Suppressor macrophage (primary cell): ENCODE data around the gene PIGV.

ENCODE experiments used
- DNase-seq, 4 experiments: peaks; one replicate each; pipeline ENCODE4 v3.0.0-alpha.2; 2020 to 2022

The PIGV gene

DNA sequence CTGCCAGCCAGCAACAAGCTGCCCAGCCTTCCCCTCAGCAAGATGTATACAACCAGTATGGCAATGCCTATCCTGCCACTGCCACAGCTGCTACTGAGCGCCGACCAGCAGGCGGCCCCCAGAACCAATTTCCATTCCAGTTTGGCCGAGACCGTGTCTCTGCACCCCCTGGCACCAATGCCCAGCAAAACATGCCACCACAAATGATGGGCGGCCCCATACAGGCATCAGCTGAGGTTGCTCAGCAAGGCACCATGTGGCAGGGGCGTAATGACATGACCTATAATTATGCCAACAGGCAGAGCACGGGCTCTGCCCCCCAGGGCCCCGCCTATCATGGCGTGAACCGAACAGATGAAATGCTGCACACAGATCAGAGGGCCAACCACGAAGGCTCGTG, 13.3 kb upstream of the PIGV start:
- DNase-seq = no peak

DNA sequence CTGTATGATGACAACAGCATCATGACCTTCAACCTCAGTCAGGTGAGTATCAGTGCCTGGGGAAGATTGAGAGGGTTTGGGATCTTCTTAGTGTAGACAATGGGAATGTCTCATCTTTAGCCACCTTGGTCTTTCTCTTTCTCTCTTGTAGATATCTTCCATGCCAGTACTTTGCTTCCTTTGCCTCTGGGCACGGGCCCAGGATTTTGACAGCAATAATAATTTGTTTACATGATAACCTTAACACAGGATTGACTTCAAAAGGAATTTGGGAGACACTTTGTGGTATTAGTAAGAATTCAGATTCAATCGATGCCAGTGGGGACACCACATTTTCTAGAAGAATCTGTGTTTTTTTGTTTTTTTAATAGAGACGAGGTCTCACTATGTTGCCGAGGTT, 12.1 kb upstream of the PIGV start:
- DNase-seq = no peak

DNA sequence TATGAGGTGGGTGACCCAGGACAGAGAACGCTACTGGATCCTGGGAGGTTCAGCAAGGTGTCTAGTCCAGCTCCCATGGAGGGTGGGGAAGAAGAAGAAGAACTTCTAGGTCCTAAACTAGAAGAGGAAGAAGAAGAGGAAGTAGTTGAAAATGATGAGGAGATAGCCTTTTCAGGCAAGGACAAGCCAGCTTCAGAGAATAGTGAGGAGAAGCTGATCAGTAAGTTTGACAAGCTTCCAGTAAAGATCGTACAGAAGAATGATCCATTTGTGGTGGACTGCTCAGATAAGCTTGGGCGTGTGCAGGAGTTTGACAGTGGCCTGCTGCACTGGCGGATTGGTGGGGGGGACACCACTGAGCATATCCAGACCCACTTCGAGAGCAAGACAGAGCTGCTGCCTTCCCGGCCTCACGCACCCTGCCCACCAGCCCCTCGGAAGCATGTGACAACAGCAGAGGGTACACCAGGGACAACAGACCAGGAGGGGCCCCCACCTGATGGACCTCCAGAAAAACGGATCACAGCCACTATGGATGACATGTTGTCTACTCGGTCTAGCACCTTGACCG, 8.6 kb upstream of the PIGV start:
- peak in 2 of 4 experiments; percentile 9 to 25 for DNase-seq

DNA sequence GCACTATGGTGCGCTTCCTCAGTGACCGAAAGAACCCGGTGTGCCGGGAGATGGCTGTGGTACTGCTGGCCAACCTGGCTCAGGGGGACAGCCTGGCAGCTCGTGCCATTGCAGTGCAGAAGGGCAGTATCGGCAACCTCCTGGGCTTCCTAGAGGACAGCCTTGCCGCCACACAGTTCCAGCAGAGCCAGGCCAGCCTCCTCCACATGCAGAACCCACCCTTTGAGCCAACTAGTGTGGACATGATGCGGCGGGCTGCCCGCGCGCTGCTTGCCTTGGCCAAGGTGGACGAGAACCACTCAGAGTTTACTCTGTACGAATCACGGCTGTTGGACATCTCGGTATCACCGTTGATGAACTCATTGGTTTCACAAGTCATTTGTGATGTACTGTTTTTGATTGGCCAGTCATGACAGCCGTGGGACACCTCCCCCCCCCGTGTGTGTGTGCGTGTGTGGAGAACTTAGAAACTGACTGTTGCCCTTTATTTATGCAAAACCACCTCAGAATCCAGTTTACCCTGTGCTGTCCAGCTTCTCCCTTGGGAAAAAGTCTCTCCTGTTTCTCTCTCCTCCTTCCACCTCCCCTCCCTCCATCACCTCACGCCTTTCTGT, 7.3 kb upstream of the PIGV start:
- DNase-seq = no peak

DNA sequence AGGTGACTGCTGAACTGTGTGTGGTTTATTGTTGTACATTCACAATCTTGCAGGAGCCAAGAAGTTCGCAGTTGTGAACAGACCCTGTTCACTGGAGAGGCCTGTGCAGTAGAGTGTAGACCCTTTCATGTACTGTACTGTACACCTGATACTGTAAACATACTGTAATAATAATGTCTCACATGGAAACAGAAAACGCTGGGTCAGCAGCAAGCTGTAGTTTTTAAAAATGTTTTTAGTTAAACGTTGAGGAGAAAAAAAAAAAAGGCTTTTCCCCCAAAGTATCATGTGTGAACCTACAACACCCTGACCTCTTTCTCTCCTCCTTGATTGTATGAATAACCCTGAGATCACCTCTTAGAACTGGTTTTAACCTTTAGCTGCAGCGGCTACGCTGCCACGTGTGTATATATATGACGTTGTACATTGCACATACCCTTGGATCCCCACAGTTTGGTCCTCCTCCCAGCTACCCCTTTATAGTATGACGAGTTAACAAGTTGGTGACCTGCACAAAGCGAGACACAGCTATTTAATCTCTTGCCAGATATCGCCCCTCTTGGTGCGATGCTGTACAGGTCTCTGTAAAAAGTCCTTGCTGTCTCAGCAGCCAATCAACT, 6.4 kb upstream of the PIGV start:
- no peak for DNase-seq

DNA sequence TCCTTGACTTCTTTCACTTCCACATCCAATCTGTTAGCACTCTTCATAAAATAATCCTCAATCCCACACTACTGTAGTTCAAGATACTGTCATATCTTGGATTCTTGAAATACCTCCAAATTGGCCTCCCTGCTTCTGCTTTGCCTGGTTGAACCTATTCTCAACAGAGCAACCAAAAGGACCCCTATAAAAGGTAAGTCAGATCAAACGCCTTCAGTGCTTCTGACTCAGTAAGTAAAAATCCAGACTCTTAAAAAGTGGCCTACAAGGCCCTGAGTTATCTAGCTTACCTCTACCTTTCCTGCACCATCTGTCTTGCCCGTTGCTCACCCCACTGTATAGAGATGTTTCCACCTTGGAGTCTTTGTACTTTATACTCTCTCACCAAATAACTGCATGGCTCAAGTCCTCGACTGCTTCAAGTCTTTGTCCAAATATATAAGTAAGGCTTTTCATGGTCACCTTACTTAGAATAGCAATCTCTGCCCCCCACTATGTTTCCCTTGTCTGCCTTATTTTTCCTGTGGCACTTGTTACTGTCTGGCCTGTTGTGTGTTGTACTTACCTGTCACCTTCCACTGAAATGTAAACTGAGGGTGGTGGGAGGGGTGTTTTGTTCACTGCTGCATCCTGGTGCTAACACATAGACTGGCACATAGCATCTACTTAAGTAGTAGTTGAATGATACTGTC, 5.1 kb upstream of the PIGV start:
- DNase-seq = no peak

DNA sequence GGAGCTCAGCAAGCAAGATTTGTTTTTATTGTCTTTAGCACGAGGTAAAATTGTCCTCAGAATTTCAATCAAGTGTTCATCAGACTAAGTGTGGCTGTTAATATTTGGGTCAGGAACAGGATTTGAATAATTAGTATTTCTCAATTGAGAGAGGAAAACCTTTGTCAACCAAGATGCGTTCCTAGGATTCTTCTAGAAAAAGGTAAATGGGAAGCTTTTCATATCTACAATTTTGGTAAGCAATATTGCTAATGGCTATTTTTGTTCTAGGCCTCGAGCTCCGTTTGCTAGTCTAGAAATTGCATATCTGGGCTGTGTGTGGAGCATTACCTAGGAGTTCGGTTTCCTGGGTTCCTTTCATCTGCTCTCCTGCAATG, 4.1 kb upstream of the PIGV start:
- DNase-seq = no peak

DNA sequence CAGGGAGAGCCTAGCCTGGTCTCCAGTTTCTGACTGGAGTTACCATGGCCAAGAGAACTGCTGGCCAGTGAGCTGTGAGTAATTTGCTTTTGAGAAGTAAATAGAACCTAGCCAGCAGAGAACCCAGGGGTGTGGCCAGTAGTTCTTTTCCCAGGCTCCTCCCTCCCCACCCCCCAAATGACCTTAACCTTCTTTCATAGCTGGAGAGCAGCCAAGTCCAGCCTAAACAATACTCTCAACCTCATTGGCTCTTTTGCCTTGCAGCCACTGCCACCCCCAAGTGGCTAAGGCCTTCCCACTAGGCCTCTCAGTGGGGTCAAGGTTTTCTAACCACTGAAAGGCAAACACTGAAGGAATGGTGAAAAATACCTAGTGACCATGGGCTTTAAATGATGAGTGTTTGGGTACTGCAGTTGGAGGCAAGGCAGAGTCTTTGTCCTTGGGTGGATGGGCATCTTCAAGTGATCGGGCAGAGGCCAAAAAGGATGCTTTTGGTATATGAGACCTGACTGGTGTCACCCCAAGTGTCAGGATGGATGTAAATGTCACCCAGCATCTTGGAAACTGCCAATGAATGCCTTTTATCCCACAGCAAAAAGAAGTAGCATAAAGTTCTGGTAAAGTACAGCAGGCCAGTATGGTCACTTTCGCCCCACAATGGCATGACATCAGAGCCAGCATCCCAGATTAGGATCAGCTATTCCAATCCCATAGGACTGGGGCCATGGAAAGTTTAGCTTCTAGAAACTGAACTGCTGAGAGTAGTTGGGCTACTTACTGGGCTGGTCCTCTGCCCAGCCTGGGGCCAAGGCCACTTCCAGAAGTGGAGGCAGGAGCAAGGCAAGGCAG, 3.5 kb upstream of the PIGV start:
- DNase-seq = peak in 3 of 4 experiments; percentile 34 to 56 (median 36)

DNA sequence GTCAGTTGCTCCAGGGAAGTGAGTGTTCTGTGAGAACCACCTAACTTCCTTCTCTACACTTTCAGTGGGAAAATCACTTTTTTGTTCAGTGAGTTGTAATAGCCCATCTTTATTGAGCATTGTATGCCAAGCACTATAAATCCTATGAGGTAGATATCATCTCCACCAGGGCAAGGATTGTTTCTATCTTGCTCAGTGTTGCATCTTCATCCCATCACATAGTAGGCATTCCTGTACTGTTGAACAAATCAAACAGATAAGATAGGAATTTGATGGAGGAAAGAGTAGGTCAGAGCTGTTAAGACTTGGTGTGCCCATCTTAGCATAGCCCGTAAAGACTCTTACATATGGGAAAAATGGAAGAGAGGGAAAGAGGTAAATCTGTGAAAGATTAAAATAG, 2.9 kb upstream of the PIGV start:
- DNase-seq = no peak

DNA sequence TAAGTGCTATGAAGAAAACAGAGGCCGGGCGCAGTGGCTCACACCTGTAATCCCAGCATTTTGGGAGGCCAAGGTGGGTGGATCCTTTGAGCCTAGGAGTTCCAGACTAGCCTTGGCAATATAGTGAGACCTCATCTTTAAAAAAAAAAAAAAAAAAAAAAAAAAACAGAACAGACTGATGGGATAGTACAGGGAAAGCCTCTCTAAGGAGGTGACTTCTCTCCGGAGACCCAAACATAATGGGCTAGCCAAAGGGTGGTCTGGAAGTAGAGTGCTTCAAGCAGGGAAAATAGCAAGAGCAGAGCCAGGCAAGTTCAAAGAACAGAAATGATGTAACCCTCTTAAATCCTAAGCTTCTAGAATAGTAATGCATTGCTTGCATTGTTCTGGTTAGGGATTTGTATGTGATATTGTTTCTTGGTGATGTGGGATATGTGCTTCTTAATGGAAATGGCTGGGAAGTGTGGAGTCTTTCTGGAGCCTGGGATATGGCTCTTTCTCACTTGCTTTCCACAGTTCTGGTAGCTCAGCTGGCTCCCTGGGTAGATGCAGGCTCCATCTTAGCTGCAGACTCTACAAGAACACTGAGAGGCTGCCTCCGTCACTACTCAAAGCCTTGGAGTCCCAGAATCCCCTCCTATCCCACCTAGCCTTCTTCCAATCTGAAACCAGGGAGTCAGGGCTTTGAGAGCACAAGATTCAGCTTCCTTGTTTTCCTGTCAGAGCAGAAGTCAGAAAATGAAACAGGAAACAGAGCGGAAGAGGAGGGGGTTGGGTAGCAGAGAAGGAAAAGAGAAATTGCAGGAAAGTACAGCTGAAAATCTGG, 1.9 kb upstream of the PIGV start:
- DNase-seq = peak; percentile 65 to 83 (median 82)

DNA sequence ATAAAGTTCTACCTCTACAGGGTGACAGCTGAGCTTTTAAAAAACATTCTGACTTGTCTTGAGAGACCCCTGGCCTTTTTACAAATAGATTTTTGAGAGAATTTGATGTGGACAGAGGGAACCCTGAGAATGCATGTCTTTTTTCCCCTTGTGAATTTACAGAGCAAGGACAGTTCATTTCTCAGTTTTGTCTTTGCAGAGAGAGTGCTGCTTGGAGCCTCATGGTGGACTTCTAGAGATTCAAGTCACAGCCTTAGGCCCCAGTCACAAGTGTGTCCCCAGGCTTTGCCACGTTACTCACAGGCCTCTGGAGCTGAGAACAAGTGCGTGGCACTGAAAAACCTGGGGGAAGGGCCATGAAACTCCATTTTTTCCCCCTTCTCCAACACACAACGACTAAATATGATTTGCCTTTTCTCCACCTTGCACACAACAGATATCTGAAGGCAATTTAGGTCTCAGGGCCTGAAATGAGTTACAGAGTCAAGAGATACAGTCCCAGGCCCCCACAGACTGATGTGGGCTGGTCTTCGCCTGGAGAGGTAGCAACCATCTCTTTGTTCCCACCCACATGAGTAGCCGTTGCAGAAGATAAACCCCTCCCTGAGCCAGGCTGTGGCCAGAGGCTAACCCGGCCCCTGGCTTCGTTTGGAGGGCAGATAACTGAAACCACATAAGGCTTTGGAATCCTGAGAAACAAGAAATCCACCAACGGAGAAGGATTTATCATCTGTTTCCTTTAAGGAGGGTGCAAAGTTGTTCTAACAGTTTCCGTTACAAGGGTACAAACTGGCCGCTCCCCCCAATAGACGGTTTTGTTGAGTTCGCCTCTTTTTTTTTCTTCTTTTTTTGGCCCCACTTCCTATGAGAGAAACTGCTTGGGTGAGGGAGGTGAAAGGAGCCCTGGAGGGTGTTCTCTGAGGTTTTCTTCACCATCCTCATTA, 1.0 kb upstream of the PIGV start:
- peak; percentile 42 to 78 (median 68) for DNase-seq

DNA sequence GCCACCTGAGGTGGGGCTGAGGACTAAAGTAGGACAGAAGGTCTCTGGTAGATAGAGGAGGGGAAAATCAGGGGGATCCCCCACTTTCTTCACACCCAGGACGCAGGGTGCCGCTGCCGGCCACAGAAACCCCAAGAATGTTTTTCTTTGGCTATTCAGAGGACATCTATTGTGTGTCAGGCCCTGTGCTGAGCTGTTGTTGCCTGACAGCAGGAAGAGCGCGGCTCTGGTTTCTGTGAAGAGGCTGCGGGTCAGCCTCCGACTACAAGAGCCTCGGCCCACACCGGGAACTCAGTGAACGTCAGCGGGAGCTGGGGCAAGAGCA, 407 bp upstream of the PIGV start:
- DNase-seq = peak in 1 of 4 experiments; percentile 23

DNA sequence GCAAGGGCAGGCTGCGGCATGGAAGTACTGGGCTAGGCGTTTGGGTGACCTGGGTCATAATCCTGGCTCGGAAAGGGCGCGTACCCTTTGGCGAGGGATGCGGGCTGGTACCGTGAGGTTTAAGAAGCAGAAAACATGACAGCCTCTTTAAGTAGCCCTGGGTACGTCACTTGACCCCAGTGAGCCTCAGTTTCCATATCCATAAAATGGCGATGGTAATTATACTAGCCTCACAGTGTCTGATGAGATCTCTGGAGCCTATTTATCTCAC, 700 bp downstream of the PIGV start:
- DNase-seq = peak in 2 of 4 experiments; percentile 24 to 29

DNA sequence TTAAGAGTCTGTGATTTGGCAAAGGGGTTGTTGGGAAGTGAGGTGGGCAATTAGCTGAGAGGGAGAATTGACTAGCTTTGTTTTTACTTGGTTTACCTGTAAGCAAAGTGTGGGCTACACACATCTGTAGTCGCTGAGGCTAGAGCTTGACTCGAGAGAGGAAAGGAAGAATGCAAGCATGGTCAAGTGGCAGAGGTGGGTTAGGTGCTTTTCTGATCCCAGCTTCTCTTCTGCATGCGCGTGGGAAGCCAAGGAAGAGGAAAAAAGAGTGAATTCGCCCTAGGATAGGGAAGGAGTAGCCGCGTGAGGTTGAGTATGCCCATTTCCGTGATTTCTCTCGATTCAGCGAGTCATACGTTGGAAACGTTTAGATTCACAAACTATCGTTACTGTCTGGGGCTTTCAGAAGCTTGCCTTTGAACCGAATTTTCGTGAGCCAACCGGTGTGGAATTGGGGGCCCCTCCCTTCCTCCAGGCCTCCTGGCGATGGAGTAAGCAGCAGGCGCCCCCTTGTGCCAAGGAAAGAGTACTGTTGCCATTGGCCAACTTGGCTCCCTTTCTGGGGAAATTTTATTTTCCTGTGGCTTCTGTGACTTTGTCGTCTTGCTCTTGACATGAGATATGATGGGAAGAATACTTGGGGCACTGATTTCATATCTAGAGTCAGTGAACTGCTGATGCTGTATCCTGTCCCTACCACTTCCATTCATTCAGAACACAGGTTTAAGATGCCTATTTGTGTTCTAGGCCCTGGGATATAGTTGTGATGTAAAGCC, 1.3 kb downstream of the PIGV start:
- peak; percentile 80 to 91 (median 87) for DNase-seq

DNA sequence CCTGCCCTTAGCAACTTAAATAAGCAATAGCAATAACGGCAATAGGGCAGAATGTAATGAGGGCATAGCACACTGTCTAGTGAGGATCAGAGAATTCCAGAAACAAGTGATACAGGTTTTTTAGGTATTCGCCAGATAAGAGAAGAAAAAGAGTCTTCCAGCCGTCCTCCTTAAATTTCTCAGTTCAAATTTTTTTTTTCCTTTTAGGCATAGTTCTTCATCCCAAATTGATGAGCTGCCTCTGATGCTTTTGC, 1.8 kb downstream of the PIGV start:
- DNase-seq = no peak

DNA sequence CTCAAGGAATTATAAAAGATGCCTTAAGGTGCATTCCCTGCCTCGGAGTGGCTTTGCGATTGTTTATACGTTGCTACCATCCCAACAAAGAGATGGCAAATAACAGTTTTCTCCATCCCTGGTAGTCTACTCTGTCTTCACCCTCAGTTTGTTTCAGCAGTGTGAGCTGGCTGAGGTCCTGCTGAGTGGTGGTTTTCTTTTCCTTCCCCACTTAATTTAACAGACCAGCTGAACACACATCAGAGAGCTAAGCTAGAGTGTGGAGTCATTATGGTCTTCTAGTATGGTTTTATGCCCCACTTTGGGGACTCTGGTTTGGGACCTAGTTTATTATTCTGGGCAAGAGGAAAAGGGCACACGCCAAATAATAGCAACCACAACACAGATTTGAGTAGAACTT, 2.2 kb downstream of the PIGV start:
- DNase-seq = no peak

DNA sequence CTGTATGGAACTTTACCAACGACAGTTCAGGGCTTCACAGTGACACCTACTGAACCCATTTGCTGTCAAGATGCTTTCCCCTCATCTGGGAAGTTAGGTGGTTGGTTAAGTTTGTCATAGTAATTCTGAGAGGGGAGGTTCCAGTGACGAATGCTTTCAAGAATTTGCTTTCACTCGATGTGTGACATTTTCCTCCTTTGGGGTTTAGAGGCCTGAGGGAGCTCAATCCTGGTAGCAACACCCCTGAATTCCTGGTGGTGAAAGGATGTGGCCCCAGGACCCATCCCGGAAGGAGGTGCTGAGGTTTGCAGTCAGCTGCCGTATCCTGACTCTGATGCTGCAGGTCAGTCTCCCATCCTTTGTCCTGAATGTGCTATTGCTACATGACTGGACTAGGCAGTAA, 2.8 kb downstream of the PIGV start:
- DNase-seq = no peak

DNA sequence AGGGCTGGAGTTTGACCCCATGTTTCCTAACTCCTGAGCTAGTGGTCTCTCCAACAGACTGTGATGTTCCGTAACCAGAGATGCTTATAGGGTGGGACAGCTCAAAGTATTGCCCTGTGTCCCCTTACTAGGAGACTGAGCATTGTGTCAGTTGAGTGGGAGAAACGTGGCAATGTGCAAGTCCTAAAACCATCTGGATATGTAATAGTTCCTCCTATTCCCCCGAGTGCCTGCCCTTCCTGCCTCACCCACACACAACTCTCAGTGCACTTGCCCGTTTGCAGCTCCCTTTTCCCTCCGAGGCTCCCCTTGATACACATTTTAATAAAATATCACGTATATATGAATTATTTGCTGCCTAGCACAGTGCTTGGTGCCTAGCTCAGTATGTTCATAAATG, 3.4 kb downstream of the PIGV start:
- peak in 3 of 4 experiments; percentile 54 to 65 (median 64) for DNase-seq

DNA sequence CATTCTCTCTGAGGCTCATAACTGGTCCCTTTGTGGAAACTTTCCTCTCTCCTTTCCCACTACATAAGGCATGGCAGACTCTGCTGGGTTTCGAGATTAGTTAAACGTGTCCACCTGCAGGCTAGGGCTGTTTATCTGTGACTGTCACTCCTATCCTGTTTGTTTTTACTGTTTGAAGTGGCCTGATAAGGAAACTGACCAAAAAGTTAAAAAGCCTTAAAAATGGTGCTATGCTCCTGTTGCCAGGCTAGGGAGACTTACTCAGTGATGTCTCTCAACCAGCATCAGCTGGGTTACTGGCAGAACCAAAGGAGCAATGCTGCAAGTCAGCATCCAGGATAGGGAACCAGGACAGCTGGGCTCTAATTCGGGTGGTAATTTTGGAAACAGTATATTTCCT, 3.9 kb downstream of the PIGV start:
- peak in 3 of 4 experiments; percentile 32 to 37 (median 32) for DNase-seq

DNA sequence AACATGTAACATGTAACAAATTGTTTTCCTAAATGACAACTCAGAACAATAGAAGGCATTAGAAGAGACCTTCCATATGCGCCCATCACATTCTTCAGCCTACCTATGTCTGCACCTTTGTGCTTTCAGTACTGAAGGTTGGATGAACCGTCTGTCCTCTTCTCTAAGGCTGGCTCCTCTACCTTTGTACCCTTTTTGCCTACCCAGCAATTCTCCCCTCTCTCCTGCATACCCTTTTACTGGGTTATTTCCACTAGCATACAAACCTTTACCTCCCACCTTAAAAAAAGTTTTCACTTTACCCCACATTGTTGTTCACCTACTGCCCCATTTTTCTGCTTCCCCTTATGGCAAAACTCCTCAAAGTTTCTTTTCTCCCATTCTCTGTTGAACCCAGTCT, 5.2 kb downstream of the PIGV start:
- DNase-seq = no peak

DNA sequence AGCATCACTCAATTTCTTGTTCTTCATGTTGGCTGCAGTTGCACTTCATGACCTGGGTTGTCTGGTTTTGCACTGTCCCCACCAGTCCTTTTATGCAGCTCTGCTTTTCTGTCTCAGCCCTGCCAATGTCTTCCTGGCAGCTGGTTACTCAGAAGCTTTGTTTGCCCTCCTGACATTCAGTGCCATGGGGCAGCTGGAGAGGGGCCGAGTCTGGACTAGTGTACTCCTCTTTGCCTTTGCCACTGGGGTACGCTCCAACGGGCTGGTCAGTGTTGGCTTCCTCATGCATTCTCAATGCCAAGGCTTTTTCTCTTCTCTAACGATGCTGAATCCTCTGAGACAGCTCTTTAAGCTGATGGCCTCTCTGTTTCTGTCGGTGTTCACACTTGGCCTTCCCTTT, 6.6 kb downstream of the PIGV start:
- no peak for DNase-seq
